ENCODE data around the gene PPP5C. TPM values are rescaled to one million over a fixed set of nuclear protein-coding genes. Genes with fewer than 3 reads are reported as not detected.
"Not testable (repeated sequence)": the region's sequence is repeated elsewhere in the genome, so short reads cannot be mapped to it uniquely, and the experiment has no call there.

Gene PPP5C
- total and polyA plus RNA-seq, 4 donors: 19.0 to 50.5 (median 28.3) TPM

DNA sequence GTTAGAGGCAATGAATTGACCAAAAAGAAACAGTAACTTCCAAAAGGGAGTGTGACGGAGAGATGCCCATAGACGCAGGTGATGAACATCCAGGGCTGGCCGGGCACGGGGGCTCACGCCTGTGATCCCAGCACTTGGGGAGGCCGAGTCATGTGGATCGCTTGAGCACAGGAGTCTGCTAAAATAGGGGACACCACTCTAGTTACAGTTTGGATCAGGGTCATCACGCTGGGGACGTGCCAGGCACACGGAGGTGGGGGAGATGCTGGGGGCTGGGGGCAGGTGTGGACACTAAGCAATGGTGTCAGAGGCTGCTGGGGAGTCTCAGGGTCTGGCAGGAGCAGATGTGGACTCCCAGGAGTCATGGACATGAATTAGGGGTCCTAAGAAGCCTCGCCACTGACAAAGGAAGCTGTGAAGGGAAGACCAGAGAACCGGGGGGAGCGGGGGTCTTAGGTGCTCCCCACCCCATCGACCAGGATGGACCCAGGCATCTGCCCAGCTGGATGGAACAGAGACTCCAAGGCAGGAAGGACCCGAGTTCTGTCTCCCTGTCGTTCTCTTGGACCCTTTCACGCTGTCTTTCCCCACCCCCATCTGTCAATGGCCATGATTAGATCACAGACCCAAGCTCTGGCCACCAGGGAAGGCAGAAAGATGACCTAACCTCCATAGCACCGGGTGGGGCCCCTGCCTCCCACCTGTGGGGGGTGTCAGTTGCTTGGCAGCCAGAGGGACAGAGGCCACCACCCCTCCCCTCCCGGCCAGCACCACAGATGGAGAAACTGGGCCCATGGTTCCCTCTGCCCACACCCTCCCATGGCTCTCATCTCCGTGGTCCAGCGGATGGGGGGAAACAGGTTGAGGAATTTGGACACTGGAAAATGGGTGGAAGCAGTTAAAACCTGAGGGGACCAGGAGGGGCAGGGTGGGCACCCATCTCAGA lies 46.8 kb downstream of the PPP5C start:
- no peak for DNase-seq (ENCODE audit: low spot score)
- 82% methylated on average over 21 of the region's 21 CpGs for WGBS
- Histone ChIP-seq H3K36me3 (ENCODE audit: control insufficient read depth in 4 of 4, insufficient read depth in 3 of 4, low read depth in 1 of 4, low read length in 3 of 4) (peaks cover 0 to 23% (median 8%) of the 10 kb centered on the region in 4 donors), H3K27me3 (ENCODE audit: control insufficient read depth in 4 of 4, insufficient read depth in 4 of 4, low read length in 3 of 4) (no peaks in the 10 kb centered on the region), H3K4me3 (ENCODE audit: low read depth in 1 of 3, low read length in 3 of 3) (no peak overlapping the region), H3K9me3 (ENCODE audit: control insufficient read depth in 4 of 4, low read length in 3 of 4) (no peaks in the 10 kb centered on the region), H3K9ac (ENCODE audit: low read depth in 1 of 2, low read length in 2 of 2) (no peak overlapping the region), H3K4me1 (ENCODE audit: control insufficient read depth in 4 of 4, insufficient read depth in 4 of 4, low read length in 3 of 4) (no peaks in the 10 kb centered on the region), H3K27ac (ENCODE audit: low read depth in 1 of 2, low read length in 2 of 2) (no peak overlapping the region)
- TF ChIP-seq TAF1 (conservative IDR thresholded peaks at IDR 0.05): no peak
- no peak for TF ChIP-seq RAD21 (IDR thresholded peaks at IDR 0.05)
- TF ChIP-seq, protein P1, sequence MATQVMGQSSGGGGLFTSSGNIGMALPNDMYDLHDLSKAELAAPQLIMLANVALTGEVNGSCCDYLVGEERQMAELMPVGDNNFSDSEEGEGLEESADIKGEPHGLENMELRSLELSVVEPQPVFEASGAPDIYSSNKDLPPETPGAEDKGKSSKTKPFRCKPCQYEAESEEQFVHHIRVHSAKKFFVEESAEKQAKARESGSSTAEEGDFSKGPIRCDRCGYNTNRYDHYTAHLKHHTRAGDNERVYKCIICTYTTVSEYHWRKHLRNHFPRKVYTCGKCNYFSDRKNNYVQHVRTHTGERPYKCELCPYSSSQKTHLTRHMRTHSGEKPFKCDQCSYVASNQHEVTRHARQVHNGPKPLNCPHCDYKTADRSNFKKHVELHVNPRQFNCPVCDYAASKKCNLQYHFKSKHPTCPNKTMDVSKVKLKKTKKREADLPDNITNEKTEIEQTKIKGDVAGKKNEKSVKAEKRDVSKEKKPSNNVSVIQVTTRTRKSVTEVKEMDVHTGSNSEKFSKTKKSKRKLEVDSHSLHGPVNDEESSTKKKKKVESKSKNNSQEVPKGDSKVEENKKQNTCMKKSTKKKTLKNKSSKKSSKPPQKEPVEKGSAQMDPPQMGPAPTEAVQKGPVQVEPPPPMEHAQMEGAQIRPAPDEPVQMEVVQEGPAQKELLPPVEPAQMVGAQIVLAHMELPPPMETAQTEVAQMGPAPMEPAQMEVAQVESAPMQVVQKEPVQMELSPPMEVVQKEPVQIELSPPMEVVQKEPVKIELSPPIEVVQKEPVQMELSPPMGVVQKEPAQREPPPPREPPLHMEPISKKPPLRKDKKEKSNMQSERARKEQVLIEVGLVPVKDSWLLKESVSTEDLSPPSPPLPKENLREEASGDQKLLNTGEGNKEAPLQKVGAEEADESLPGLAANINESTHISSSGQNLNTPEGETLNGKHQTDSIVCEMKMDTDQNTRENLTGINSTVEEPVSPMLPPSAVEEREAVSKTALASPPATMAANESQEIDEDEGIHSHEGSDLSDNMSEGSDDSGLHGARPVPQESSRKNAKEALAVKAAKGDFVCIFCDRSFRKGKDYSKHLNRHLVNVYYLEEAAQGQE (IDR thresholded peaks at IDR 0.05): no peak
- TF ChIP-seq, protein P2, sequence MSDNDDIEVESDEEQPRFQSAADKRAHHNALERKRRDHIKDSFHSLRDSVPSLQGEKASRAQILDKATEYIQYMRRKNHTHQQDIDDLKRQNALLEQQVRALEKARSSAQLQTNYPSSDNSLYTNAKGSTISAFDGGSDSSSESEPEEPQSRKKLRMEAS (IDR thresholded peaks at IDR 0.05): no peak
- no peak for TF ChIP-seq NR2F2 (IDR thresholded peaks at IDR 0.05)

DNA sequence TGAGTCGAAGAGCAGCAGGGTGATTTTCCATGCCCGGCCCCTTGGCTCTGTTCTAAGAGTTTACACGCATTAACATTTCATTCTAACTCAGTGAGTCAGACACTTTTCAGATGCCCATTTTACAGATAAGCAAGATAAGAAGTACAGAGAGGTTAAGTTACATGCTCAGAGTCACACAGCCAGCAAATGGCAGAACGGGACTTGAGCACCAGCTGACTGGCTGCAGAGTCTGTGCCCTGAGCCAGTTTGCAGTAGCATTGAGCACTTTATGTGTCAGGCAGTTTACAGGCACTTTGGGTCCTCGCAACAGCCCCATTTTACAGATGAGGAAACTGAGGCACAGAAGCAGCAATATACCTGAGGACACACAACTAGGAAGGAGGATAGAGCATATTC lies 47.5 kb downstream of the PPP5C start:
- peaks cover 0 to 20% (median 6%) of the 10 kb centered on the region in 4 donors for H3K36me3 ChIP-seq (ENCODE audit: control insufficient read depth in 4 of 4, insufficient read depth in 3 of 4, low read depth in 1 of 4, low read length in 3 of 4)
- DNase-seq (ENCODE audit: low spot score): no peak

DNA sequence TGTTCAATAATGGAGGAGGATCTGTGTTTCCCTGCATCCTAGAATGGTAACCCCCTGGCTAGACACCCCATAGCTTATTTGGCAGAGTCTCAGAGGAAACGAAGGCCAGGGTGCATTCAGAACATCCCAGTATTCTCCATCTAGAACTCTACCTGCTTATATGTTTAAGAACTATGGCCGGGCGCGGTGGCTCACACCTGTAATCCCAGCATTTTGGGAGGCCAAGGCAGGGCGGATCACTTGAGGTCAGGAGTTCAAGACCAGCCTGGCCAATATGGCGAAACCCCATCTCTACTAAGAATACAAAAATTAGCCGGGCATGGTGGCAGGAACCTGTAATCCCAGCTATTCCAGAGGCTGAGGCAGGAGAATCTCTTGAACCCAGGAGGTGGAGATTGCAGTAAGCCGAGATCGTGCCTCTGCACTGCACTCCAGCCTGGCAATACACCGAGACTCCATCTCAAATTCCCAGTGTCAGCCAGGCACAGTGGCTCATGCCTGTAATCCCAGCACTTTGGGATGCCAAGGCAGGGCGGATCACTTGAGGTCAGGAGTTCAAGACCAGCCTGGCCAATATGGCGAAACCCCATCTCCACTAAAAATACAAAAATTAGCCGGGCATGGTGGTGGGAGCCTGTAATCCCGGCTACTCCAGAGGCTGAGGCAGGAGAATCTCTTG lies 51.1 kb downstream of the PPP5C start:
- not testable (repeated sequence) for DNase-seq (ENCODE audit: low spot score); H3K9ac ChIP-seq (ENCODE audit: low read depth in 1 of 2, low read length in 2 of 2); H3K4me3 ChIP-seq (ENCODE audit: low read depth in 1 of 3, low read length in 3 of 3); H3K4me1 ChIP-seq (ENCODE audit: control insufficient read depth in 4 of 4, insufficient read depth in 4 of 4, low read length in 3 of 4); H3K9me3 ChIP-seq (ENCODE audit: control insufficient read depth in 4 of 4, low read length in 3 of 4); H3K36me3 ChIP-seq (ENCODE audit: control insufficient read depth in 4 of 4, insufficient read depth in 3 of 4, low read depth in 1 of 4, low read length in 3 of 4); H3K27me3 ChIP-seq (ENCODE audit: control insufficient read depth in 4 of 4, insufficient read depth in 4 of 4, low read length in 3 of 4); H3K27ac ChIP-seq (ENCODE audit: low read depth in 1 of 2, low read length in 2 of 2)
- 93% methylated on average over 14 of the region's 14 CpGs for WGBS

More for the DNA sequence above, 47.5 kb downstream of the PPP5C start:
- Histone ChIP-seq H3K4me1 (ENCODE audit: control insufficient read depth in 4 of 4, insufficient read depth in 4 of 4, low read length in 3 of 4) (no peaks in the 10 kb centered on the region), H3K4me3 (ENCODE audit: low read depth in 1 of 3, low read length in 3 of 3) (no peak overlapping the region), H3K9me3 (ENCODE audit: control insufficient read depth in 4 of 4, low read length in 3 of 4) (no peaks in the 10 kb centered on the region), H3K27me3 (ENCODE audit: control insufficient read depth in 4 of 4, insufficient read depth in 4 of 4, low read length in 3 of 4) (no peaks in the 10 kb centered on the region), H3K9ac (ENCODE audit: low read depth in 1 of 2, low read length in 2 of 2) (no peak overlapping the region), H3K27ac (ENCODE audit: low read depth in 1 of 2, low read length in 2 of 2) (no peak overlapping the region)
- 94% methylated on average over 5 of the region's 5 CpGs for WGBS
- TF ChIP-seq EGR1 (IDR thresholded peaks at IDR 0.05; ENCODE audit: low read depth in 2 of 2) (no peak), HNF4G (IDR thresholded peaks at IDR 0.05) (no peak), SP1 (IDR thresholded peaks at IDR 0.05) (no peak), JUND (IDR thresholded peaks at IDR 0.05) (no peak), RXRA (IDR thresholded peaks at IDR 0.05) (no peak)
- TF ChIP-seq, protein P2 (IDR thresholded peaks at IDR 0.05): no peak

All from liver (tissue), 9 donors.